ENCODE measurements around the gene SLC12A9.

- TF ChIP-seq CTCF (conservative IDR thresholded peaks at IDR 0.05; ENCODE audit: low read depth in 2 of 2): no peak
- TF ChIP-seq ZNF114 (CRISPR knock-in tag; IDR thresholded peaks at IDR 0.05): no peak
- no peak for TF ChIP-seq CREB1 (CRISPR knock-in tag; IDR thresholded peaks at IDR 0.05; ENCODE audit: low read depth)
- peak; percentile 60 for TF ChIP-seq POLR2AphosphoS5 (IDR thresholded peaks at IDR 0.05; ENCODE audit: low read depth)
- TF ChIP-seq ETS1 (IDR thresholded peaks at IDR 0.05): no peak
- TF ChIP-seq ZNF462 (CRISPR knock-in tag; IDR thresholded peaks at IDR 0.05): no peak
- 0 out of 2 replicates have a peak, but pooled peaks have one; percentile 45 for TF ChIP-seq NANOG (IDR thresholded peaks at IDR 0.05; ENCODE audit: borderline replicate concordance)
Observed at GRCh38 chr7:100836812-100837098, 15.8 kb upstream of the SLC12A9 start.

Data from GM23338 (cell line).